Kidney (tissue), 14 donors: ENCODE measurements around the gene TMEM147. TPM values are rescaled to one million over a fixed set of nuclear protein-coding genes. Genes with fewer than 3 reads are reported as not detected.

Source experiments
- DNase-seq, 5 donors: peaks; one replicate each; pipeline ENCODE4 v3.0.0-alpha.2; 2013 to 2020
- FAIRE-seq: peaks from 2 replicates; lab custom pipeline; 2012; peaks lifted over from hg19 to GRCh38; lab: Jason Lieb, UNC
- H3K27ac ChIP-seq, 2 donors: one replicate each; pipeline ENCODE4 v1.7.0; 2013; ENCODE audit warnings: low read depth in 2 of 2, low read length in 2 of 2, inconsistent platforms in 1 of 2
- H3K27me3 ChIP-seq: one replicate; pipeline ENCODE4 v1.7.1; 2013; ENCODE audit warnings: low read length, inconsistent platforms; ENCODE audit not compliant: control insufficient read depth, insufficient read depth
- H3K36me3 ChIP-seq, 3 donors: one replicate each; pipeline versions ENCODE4 v1.7.0 to v1.7.1; 2013; ENCODE audit warnings: low read length in 3 of 3, control low read depth in 1 of 3, inconsistent platforms in 1 of 3; ENCODE audit not compliant: insufficient read depth in 3 of 3, control insufficient read depth in 2 of 3
- H3K4me1 ChIP-seq, 3 donors: one replicate each; pipeline versions ENCODE4 v1.7.0 to v1.7.1; 2013; ENCODE audit warnings: low read length in 3 of 3, inconsistent platforms in 1 of 3, low read depth in 1 of 3; ENCODE audit not compliant: control insufficient read depth in 2 of 3, insufficient read depth in 2 of 3
- H3K4me3 ChIP-seq, 3 donors: one replicate each; pipeline versions ENCODE4 v1.7.0 to v1.8.1; 2013; ENCODE audit warnings: low read length in 3 of 3, control low read depth in 1 of 3, inconsistent platforms in 1 of 3
- H3K9ac ChIP-seq, 3 donors: one replicate each; pipeline versions ENCODE4 v1.7.0 to v1.7.1; 2013; ENCODE audit warnings: low read length in 3 of 3, control low read depth in 1 of 3, inconsistent platforms in 1 of 3
- H3K9me3 ChIP-seq, 3 donors: one replicate each; pipeline versions ENCODE4 v1.7.0 to v1.7.1; 2013; ENCODE audit warnings: low read length in 3 of 3, control low read depth in 1 of 3, inconsistent platforms in 1 of 3; ENCODE audit not compliant: control insufficient read depth in 2 of 3, insufficient read depth in 1 of 3
- CTCF ChIP-seq: IDR thresholded peaks from 3 replicates; pipeline ENCODE4 v1.5.1; 2012; ENCODE audit warnings: mild to moderate bottlenecking, moderate library complexity, borderline replicate concordance; ENCODE audit not compliant: insufficient read depth; ENCODE audit errors: extremely low read depth
- intact Hi-C: fragments of 100-400 bp; cut with DNase I; formaldehyde crosslinking; loops from one replicate; pipeline ENCODE4 v1.11.1; 2022
- polyA plus RNA-seq: library from polyadenylated mRNA; stranded (reverse); fragments of 350-450 nt; fragmentation: Illumina TruSeq; extraction: RNeasy Lipid Tissue Mini Kit (QIAGEN cat#74804); gene quantifications from one replicate; pipeline ENCODE4 v1.2.3, GENCODE V29; 2014; ENCODE audit warnings: low read depth, low replicate concordance; ENCODE audit not compliant: insufficient read depth
- total RNA-seq: library from RNA; stranded (reverse); fragmentation: NEBNext Ultra II Directional; extraction: Animal tissue kit (Norgen Biotek cat#: 25700); gene quantifications from one replicate; pipeline ENCODE4 v1.2.1, GENCODE V29; 2021
- donor health status: control.
- donor health status: control.
- donor health status: control.
- donor health status: control.
- donor health status: control.
- donor health status: DM: yes; HTN: yes; CAD: no.
- donor health status: Normal renal cell carcinoma (clear cell type).

Gene TMEM147
- total and polyA plus RNA-seq, 2 donors from 2014 or later = 76.9 to 233 TPM

DNA sequence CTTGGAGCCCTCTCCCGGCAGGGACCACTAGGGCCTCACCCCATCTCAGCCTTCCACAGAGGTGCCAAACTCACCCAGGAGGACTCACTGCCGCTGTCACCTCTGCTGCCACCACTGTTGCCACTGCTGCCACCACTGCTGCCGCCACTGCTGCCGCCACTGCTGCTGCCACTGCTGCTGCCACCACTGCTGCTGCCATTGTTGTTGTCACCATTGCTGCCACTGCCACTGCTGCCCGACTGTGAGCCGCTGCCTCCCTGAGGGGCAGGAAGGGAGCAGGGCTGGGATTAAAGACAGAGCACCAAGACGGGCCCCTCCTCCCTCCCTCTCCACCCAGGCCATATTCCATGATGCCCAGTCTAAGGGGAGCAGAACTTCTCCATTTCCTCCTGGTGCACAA, 34.1 kb upstream of the TMEM147 start:
- H3K4me1 ChIP-seq = peaks cover 0 to 7% (median 0%) of the 10 kb centered on the region in 3 donors
- H3K4me3 ChIP-seq = no peak overlapping the region
- no peak for FAIRE-seq
- TF ChIP-seq CTCF = no peak
- H3K9me3 ChIP-seq = no peaks in the 10 kb centered on the region
- no peak overlapping the region for H3K27ac ChIP-seq
- no peaks in the 10 kb centered on the region for H3K36me3 ChIP-seq
- no peak overlapping the region for H3K9ac ChIP-seq
- intact Hi-C loops = no loop called here
- DNase-seq = no peak
- no peaks in the 10 kb centered on the region for H3K27me3 ChIP-seq

DNA sequence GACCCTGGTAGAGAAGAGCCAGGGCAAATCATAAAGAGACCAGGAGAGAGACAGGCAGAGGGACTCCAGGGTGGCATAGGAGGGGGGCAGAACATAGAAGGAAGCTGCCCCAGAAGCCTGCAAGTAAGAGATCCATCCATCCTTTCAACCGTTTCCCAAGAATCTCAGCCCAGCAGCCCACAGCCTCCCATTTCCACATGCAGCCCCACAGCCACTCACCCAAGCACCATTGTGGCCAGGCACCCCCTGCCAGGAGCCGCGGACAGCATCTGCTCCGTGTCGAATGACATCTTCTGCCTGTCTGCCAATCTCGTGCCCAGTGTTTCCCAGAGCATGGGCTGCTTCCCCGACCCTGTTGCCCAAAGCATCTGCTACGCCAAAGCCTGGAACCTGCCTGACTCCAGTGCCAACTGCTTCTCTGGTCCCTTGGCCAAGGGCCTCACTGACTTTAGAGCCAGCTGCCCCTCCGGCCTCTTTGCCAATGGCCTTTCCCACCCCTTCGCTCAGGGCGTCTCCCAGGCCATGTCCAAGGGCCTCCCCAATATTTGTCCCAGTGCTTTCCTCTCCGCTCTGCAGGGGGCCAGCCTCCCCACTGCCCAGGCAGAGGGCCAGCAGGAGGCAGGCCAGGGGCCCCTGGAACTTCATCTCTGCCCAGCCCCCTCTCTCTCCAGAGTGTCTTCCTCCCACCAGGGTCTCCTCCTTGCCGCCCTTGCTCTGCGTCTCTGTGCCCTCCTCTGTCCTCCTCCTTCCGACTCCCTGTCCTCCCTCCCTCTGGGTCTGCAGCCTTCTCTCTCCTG, 32.4 kb upstream of the TMEM147 start:
- Histone ChIP-seq H3K9me3 (no peaks in the 10 kb centered on the region), H3K9ac (no peak overlapping the region), H3K36me3 (no peaks in the 10 kb centered on the region), H3K4me1 (peaks cover 0 to 7% (median 0%) of the 10 kb centered on the region in 3 donors), H3K4me3 (no peak overlapping the region), H3K27ac (no peak overlapping the region), H3K27me3 (no peaks in the 10 kb centered on the region)
- TF ChIP-seq CTCF = no peak
- FAIRE-seq (no peak), DNase-seq (no peak)
- intact Hi-C loops = no loop called here

GRCh38 chr19:35513628-35514281, 31.7 kb upstream of the TMEM147 start, which contains the start of gene DMKN:
TSS of gene DMKN (minus strand) at chr19:35513649. CDS start at chr19:35513475, 174 bp downstream.
- Histone ChIP-seq H3K4me3 (no peak within 1 kb of the TSS), H3K9ac (no peak within 1 kb of the TSS), H3K36me3 (no peaks in the 10 kb centered on the region), H3K4me1 (peaks cover 0 to 7% (median 0%) of the 10 kb centered on the region in 3 donors), H3K27me3 (no peaks in the 10 kb centered on the region), H3K27ac (no peak within 1 kb of the TSS), H3K9me3 (no peaks in the 10 kb centered on the region)
- no peak for TF ChIP-seq CTCF
- intact Hi-C loops = no loop called here
- FAIRE-seq (no peak), DNase-seq (peak in 2 of 5 donors; percentile 31 to 43)
